ENCODE data around the gene KLF6.

The KLF6 gene

DNA sequence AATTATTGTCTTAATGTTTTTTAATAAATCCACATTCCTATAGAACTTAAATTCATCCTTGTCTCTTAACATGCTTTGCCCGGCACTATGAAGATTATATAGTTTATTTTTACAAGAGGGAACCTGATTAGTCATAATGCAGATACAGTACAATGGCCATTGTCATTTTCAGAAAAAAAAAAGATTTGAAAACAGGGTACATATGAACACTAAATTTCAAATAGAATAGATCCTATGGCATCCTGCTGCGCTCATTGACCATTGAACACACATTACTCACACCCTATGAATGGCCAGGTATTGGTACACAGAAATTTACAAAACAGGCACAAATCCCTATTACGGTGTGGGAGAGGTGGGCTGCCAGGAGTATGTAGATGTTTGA, 2.0 kb upstream of the KLF6 start:
- no peak for DNase-seq (ENCODE audit: low read depth, low spot score)
- TF ChIP-seq POLR2AphosphoS5 (IDR thresholded peaks at IDR 0.05; ENCODE audit: borderline replicate concordance, low read depth, low read length), result no peak
- TF ChIP-seq EZH2 (IDR thresholded peaks at IDR 0.05), result no peak
- TF ChIP-seq FOXP2 (optimal IDR thresholded peaks at IDR 0.05; ENCODE audit: control extremely low read depth, extremely low read length, insufficient read depth), result no peak
- H3K27ac ChIP-seq, result no peak overlapping the region
- H3K9me3 ChIP-seq (ENCODE audit: low read depth, low read length), result no peaks in the 10 kb centered on the region
- no peak overlapping the region for H3K4me3 ChIP-seq
- no peak overlapping the region for H3K9ac ChIP-seq (ENCODE audit: insufficient read length)
- H3K36me3 ChIP-seq (ENCODE audit: insufficient read depth, low read length), result peaks cover 7% of the 10 kb centered on the region

- peak overlapping the region; percentile 93 for H3K27ac ChIP-seq
- TF ChIP-seq POLR2AphosphoS5 (IDR thresholded peaks at IDR 0.05; ENCODE audit: borderline replicate concordance, low read depth, low read length) (no peak), EZH2 (IDR thresholded peaks at IDR 0.05) (no peak), FOXP2 (optimal IDR thresholded peaks at IDR 0.05; ENCODE audit: control extremely low read depth, extremely low read length, insufficient read depth) (no peak)
- H3K4me3 ChIP-seq, result peak overlapping the region; percentile 80; the same call in 1 of the 2 replicates
- DNase-seq (ENCODE audit: low read depth, low spot score), result no peak
- H3K36me3 ChIP-seq (ENCODE audit: insufficient read depth, low read length), result peaks cover 13% of the 10 kb centered on the region
- no peaks in the 10 kb centered on the region for H3K9me3 ChIP-seq (ENCODE audit: low read depth, low read length)
- peak overlapping the region; percentile 98 for H3K9ac ChIP-seq (ENCODE audit: insufficient read length)
These were observed 1.4 kb upstream of the KLF6 start for GRCh38 chr10:3786295-3787015.

GRCh38 chr10:3785851-3786271, 852 bp upstream of the KLF6 start:
- no peaks in the 10 kb centered on the region for H3K9me3 ChIP-seq (ENCODE audit: low read depth, low read length)
- peak overlapping the region; percentile 98 for H3K9ac ChIP-seq (ENCODE audit: insufficient read length)
- peak overlapping the region; percentile 80 for H3K4me3 ChIP-seq
- peak overlapping the region; percentile 93 for H3K27ac ChIP-seq
- DNase-seq (ENCODE audit: low read depth, low spot score), result no peak
- no peak for TF ChIP-seq FOXP2 (optimal IDR thresholded peaks at IDR 0.05; ENCODE audit: control extremely low read depth, extremely low read length, insufficient read depth)
- no peak for TF ChIP-seq EZH2 (IDR thresholded peaks at IDR 0.05)
- no peak; the same call in 1 of the 2 replicates for TF ChIP-seq POLR2AphosphoS5 (IDR thresholded peaks at IDR 0.05; ENCODE audit: borderline replicate concordance, low read depth, low read length)
- peaks cover 19% of the 10 kb centered on the region for H3K36me3 ChIP-seq (ENCODE audit: insufficient read depth, low read length)

DNA sequence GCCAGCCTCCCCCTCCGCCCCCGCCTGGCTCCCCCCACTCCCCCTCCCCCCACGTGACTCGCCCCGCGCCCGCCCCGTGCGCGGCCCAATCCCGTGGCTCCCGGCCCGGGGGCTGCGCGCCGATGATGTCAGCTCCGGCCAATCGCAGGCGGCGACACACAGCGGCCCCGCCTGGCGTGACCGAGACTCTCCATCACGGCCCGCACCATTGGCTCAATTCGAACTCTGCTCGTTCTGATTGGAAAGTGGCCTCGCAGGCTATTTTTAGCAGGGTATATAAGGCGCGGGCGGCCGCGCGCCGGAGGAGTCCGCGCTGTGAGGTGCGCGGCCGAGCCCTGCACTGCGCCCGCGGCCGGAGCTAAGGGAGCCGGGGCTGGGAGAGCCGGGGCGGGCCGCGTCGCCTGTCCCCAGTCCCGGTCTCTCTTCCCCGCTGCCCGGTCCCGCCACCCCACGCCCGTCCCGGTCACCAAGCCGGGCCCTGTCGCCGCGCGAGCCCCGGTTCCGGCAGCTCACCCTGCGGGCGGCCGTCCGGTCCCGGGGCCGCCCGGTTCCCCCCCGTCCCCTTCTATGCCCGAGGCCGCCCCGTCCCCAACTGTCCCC, 342 bp upstream of the KLF6 start:
- Histone ChIP-seq H3K36me3 (ENCODE audit: insufficient read depth, low read length) (peaks cover 24% of the 10 kb centered on the region), H3K4me3 (peak overlapping the region; percentile 81), H3K9me3 (ENCODE audit: low read depth, low read length) (no peaks in the 10 kb centered on the region), H3K27ac (peak overlapping the region; percentile 93), H3K9ac (ENCODE audit: insufficient read length) (peak overlapping the region; percentile 98)
- DNase-seq (ENCODE audit: low read depth, low spot score), result peak; percentile 75
- TF ChIP-seq POLR2AphosphoS5 (IDR thresholded peaks at IDR 0.05; ENCODE audit: borderline replicate concordance, low read depth, low read length) (peak; percentile 55), FOXP2 (optimal IDR thresholded peaks at IDR 0.05; ENCODE audit: control extremely low read depth, extremely low read length, insufficient read depth) (no peak)

- Histone ChIP-seq H3K27ac (peak overlapping the region; percentile 84), H3K4me3 (peak overlapping the region; percentile 81), H3K9me3 (ENCODE audit: low read depth, low read length) (no peaks in the 10 kb centered on the region), H3K9ac (ENCODE audit: insufficient read length) (peak overlapping the region; percentile 99), H3K36me3 (ENCODE audit: insufficient read depth, low read length) (peaks cover 39% of the 10 kb centered on the region)
- TF ChIP-seq EZH2 (IDR thresholded peaks at IDR 0.05), result no peak
- 0 out of 2 replicates have a peak, but pooled peaks have one; percentile 30 for TF ChIP-seq POLR2AphosphoS5 (IDR thresholded peaks at IDR 0.05; ENCODE audit: borderline replicate concordance, low read depth, low read length)
- DNase-seq (ENCODE audit: low read depth, low spot score), result no peak
These were observed 1.2 kb downstream of the KLF6 start for GRCh38 chr10:3783682-3784432.

- Histone ChIP-seq H3K4me3 (peak overlapping the region; percentile 81), H3K9me3 (ENCODE audit: low read depth, low read length) (no peaks in the 10 kb centered on the region), H3K9ac (ENCODE audit: insufficient read length) (peak overlapping the region; percentile 99), H3K36me3 (ENCODE audit: insufficient read depth, low read length) (peaks cover 44% of the 10 kb centered on the region), H3K27ac (peak overlapping the region; percentile 84)
- no peak for DNase-seq (ENCODE audit: low read depth, low spot score)
- TF ChIP-seq POLR2AphosphoS5 (IDR thresholded peaks at IDR 0.05; ENCODE audit: borderline replicate concordance, low read depth, low read length) (no peak), EZH2 (IDR thresholded peaks at IDR 0.05) (no peak), FOXP2 (optimal IDR thresholded peaks at IDR 0.05; ENCODE audit: control extremely low read depth, extremely low read length, insufficient read depth) (no peak)
These were observed 1.7 kb downstream of the KLF6 start for GRCh38 chr10:3783316-3783681.

DNA sequence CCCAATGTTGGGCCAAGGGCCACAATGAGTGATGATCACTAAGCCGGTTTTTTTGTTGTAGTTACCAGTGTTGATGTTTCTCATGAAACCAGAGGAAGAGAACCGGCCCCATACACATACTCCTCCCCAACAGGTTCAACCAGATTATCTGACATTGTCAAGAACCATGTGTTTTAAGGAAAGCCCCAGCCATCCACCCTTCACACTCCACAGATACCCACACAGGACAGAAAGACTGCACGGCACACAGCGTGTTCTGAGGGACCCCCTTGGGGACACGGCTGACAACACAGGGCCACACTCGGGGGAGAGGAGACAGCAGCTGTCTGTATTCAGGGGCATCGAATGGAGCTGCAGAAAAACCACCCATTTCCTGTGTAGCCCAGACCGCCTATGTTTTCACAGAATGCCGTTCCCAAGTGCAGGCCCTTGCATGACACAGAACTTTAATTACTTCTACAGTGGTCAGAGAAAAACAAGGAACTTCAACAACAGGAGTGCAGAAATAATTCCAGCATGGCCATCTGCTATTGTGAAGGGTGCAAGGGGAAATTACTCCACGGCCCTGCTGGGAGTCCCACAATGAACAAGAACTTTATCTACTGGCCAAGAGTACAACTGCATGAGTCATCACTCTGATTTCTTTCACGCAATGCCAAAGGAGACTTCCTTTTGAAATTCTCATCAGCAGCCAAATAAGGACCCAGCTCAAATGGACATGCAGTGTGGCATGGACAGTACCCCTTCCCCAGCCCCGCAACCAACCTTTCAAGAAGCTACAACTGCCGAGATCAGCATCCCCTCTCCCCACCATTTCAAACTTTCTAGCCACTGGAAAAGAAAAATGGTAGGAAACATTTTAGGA, 2.3 kb downstream of the KLF6 start:
- no peak for DNase-seq (ENCODE audit: low read depth, low spot score)
- H3K9me3 ChIP-seq (ENCODE audit: low read depth, low read length), result no peaks in the 10 kb centered on the region
- H3K4me3 ChIP-seq, result peak overlapping the region; percentile 81
- TF ChIP-seq POLR2AphosphoS5 (IDR thresholded peaks at IDR 0.05; ENCODE audit: borderline replicate concordance, low read depth, low read length) (no peak), FOXP2 (optimal IDR thresholded peaks at IDR 0.05; ENCODE audit: control extremely low read depth, extremely low read length, insufficient read depth) (no peak), EZH2 (IDR thresholded peaks at IDR 0.05) (no peak)
- H3K9ac ChIP-seq (ENCODE audit: insufficient read length), result peak overlapping the region; percentile 99
- H3K36me3 ChIP-seq (ENCODE audit: insufficient read depth, low read length), result peaks cover 50% of the 10 kb centered on the region
- H3K27ac ChIP-seq, result peak overlapping the region; percentile 19; the same call in 1 of the 2 replicates

All from SK-N-MC (cell line).